PFSK-1 (cell line): ENCODE results near the gene MYMX.

Source experiments
- POLR2AphosphoS5 ChIP-seq: IDR thresholded peaks from 2 replicates; pipeline ENCODE4 v1.6.1; 2012; ENCODE audit warnings: low read depth, mild to moderate bottlenecking, control low read depth, low read length, moderate library complexity
- TF ChIP-seq, protein P1 (sequence below), 2 experiments: IDR thresholded peaks; 2 replicates each; pipeline versions ENCODE4 v1.6.1 to v1.8.0; 2011 to 2012; ENCODE audit warnings: low read depth in 2 of 2, low read length in 2 of 2, control low read depth in 1 of 2, inconsistent platforms in 1 of 2, mild to moderate bottlenecking in 1 of 2, moderate library complexity in 1 of 2; ENCODE audit not compliant: insufficient read depth in 1 of 2

DNA sequence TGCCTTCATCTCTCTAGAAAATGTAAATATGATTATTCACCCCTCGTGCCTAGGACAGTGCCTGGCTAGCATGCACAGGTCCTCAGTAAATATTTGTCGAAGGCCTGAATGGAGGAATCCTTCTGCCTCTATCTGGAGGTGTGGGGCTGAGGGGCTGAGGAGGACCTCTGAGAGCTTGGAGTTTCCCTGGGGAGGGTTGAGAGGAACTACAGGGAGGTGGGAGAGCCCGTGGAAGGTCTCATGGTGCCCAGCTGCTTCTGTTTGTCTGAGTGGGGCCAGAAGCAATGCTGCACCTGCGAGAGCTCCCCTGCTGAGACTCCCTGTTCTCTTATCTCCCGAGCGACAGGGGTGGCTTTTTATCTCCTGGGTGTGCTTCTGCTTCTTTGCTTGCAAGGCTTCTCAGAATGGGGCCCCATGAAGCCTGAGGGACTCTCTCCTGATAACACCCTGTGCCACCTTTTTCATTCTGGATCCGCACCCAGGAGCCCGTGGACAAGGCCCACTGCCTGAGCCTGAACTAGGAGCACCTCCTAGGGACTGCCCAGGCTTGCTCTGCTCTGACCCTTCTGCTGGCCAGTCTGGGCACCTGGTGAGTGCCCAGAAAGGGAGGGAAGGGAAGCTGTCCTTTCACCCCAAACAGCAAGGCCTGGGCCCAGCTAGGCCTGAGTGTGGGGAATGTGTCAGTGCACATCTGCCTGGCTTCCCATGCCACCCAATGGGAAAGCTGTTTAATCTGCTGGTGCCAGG is 9.0 kb downstream of the MYMX start:
- TF ChIP-seq POLR2AphosphoS5, result no peak
- TF ChIP-seq, protein P1, sequence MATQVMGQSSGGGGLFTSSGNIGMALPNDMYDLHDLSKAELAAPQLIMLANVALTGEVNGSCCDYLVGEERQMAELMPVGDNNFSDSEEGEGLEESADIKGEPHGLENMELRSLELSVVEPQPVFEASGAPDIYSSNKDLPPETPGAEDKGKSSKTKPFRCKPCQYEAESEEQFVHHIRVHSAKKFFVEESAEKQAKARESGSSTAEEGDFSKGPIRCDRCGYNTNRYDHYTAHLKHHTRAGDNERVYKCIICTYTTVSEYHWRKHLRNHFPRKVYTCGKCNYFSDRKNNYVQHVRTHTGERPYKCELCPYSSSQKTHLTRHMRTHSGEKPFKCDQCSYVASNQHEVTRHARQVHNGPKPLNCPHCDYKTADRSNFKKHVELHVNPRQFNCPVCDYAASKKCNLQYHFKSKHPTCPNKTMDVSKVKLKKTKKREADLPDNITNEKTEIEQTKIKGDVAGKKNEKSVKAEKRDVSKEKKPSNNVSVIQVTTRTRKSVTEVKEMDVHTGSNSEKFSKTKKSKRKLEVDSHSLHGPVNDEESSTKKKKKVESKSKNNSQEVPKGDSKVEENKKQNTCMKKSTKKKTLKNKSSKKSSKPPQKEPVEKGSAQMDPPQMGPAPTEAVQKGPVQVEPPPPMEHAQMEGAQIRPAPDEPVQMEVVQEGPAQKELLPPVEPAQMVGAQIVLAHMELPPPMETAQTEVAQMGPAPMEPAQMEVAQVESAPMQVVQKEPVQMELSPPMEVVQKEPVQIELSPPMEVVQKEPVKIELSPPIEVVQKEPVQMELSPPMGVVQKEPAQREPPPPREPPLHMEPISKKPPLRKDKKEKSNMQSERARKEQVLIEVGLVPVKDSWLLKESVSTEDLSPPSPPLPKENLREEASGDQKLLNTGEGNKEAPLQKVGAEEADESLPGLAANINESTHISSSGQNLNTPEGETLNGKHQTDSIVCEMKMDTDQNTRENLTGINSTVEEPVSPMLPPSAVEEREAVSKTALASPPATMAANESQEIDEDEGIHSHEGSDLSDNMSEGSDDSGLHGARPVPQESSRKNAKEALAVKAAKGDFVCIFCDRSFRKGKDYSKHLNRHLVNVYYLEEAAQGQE (IDR thresholded peaks at IDR 0.05; ENCODE audit: insufficient read depth in 1 of 2, low read depth in 2 of 2, low read length in 2 of 2), result no peak
